Occipital lobe (tissue), 2 donors: Measurements from ENCODE around the gene GMDS. TPM values are rescaled to one million over a fixed set of nuclear protein-coding genes. Genes with fewer than 3 reads are reported as not detected.

Experiments used
- DNase-seq: peaks from one replicate; lab custom pipeline; 2025; lab: John Stamatoyannopoulos, UW
- total RNA-seq: library from RNA; depleted of rRNA; stranded (reverse); fragments of >200 nt; gene quantifications from one replicate; pipeline ENCODE4 v1.2.3, GENCODE V29; 2014

GMDS gene
- total RNA-seq, 1 donor from 2014 or later, result 6.1 TPM

DNA sequence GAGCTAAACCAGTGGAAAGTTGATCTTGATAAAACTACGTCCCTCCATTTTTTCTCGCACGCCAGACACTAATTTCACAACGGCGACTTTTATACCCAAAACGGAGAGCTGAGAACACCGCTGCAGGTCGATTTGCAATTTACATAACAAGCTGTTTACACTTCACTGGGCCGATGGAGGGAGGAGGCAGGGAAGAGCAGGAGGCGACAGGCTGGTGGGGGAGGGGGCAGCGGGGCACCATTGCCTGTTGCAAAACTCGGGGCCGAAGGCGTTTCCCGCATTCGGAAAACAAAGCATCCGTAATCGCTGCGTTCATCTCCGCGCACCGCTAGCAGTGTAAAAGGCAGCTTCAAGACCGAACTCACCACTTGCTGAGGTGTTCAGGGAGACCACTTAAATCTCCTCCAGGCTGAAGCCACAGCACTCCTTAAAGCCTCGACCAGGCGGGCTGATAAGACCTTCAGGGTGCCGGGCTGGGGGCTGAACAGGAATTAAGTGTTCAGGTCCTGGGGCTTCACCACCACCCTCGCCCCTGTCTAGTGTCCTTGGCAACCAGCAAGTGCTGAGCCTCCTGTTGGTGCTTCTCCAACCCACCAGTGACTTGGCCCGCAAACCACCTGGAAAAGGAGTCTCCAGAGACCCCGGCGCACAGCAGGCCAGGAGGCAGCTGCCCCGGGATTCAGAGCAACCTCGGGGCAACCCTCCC lies 637.7 kb downstream of the GMDS start:
- DNase-seq, result no peak

DNA sequence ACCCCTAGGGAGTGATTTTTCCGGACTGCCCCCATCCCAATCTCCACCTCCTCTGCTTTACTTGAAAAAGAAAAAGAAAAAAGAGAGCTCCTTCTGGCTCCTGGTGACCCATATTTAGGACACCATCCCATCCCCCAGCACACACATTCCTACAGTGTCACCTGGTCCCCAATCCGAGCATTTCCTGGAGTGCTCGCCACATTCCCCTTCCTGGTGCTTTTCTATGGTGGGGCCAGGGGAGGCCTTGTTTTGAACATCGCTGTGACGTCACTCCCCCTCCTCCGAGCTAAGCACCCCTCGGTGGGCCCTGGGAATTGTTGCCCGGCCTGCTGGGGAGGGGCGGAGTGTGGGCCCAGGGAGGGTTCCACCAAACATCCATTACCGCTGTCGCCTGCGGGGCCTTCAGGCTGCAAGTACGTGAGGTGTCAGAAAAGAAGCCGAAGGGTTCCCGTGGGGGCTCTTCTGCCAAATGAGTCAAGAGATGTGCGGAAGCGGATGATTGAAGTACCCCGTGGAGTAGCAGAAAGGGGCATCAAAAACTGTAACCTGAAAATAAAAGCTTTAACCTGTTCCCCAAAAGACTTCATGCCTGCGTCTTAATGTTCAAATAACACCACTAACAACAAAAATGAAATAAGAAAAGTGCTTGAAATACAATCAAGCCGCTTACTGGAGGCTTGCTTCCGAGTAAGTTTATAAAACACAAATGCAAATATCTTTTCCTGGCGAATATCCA lies 638.5 kb downstream of the GMDS start:
- DNase-seq, result no peak

DNA sequence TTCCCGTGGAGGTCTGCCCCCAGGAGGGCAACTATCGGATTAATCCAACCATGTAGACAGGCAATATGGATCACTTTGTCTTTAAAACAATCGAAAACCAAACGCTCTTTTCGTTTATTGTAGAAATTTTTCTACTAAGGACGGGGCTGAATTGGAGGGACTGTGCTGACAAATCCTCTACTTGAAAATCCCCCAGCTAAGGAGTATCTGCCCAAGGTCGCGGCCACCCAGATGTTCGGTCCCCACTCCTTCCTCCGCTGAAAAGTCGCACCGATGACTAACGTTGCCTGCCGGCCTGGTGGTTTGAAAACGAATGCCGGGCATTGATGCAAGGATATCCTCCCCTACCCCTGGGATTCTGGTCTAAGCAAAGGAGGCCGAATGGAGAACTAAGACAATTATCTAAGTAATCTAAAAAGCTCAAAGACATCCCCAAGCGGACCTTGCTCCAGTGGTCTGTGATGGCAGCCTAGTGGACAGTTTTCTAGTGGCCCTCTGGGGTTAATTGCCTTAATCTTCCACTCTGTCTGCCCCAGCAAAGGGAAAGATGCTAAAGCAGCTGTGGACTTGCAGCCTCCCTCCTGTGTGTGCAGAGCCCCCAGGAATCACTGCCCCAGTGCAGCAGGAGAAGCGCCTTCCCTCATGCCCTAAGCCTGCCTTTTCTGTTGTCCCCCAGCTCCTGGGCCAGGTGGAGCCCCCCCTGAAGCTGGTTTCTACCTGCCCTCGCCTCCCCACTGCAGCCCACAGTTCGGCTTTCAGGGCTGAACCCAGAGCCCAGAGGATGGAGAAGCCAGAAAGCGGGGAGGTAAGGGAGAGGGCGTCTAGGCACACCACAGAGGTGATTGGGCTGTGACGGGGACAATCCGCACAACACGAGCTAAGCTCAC lies 639.3 kb downstream of the GMDS start:
- no peak for DNase-seq

DNA sequence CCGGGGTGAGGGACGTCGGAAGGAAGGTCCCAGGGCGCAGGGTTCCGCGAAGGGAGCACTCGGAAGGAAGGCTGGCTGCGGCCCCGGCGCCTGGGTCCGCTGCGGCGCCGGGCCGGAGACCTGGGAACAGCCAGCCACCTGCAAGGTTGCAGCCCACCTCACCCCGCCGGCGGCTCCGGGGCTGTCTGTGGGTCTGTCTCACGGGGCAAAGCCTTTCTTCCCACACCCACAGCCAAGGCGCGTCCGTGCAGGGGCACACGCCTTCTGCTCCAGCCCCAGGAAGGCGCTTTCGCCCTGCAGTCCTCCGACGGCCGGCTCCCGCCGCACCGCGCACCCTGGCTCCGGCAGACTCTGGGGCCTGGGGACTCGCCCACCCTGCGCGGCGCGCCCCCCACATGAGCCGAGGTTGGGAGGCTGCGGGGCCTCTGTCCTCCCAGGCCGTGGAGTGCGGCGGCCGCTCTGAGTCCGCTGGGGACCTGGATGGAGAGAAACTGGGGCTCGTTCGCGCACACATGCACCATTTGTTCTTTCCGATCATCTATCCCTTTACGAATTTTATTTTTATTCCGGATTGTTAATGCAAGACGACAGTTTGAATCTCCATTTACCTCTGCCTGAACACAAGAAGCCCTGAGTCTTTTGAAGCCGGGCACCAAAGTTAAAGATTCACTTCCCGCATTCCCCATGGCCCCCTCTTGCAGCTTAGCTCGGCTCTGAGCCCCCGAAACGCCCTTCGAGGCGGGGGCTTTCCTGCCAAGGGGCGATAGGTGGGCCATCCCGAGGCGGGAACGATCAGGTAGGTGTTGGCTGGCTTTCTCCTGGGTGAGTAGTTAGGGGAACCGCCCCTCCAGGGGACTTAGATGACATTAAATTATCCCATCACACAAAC lies 640.2 kb downstream of the GMDS start:
- DNase-seq, result no peak

DNA sequence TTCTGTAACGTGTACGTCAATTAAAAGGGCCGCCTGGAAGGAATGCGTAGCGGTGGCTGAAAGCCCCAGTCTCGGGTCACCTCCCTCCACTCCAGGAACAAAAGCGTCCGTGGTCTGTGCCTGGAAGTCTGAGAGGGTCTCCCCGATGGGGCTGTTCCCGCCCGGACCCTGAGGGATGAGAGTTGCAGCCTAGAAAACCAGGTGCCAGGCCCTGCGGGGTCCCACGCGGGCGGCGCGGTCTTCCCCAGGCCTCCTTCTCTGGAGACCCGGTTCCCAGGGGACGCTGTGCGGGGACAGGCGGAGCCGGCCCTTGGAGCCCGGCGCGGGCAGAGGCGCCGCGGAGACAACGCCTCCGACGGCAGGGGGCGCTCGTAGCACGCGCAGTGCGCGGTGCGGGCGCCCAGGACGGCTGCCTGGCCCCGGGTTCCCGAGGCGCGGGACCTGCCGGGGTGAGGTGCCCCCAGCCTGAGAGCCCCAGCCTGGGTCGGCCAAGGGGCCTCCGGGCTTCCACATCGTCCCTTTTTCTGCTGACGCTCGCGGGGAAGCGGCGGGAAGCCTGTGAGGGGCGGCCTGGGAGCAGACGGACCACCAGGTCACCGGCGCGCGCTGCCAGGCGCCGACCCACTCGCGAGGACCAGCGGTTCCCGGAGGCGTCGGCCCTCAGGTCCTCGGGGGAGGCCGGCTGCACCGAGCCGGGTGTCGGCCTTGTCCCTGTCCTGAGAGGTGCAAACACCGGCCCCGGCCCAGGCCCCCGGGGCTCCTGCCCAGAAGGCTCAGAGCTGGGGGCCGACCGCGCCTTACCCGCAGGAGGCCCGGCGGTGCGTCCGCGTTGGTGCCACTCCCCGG lies 641.0 kb downstream of the GMDS start:
- DNase-seq, result peak; percentile 11

DNA sequence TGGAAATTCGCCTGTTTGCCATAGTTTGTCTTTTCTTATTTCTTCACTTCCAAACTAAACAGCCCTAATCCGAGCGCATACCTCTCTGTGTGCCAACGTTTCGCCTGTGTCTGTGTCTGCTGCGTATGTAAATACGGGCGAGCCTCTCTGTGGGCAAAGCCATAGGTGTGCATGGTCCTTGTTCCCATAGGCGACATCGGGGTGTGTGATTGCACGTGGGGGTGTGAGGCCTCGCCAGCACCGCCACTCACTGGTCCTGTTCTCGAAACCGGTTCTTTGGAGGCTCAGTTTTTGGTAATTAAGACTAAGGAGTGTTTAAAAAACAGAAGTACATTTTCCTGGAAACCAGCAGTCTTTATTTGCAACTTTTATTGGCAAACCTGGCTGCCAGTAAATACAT lies 641.7 kb downstream of the GMDS start:
- DNase-seq, result no peak

DNA sequence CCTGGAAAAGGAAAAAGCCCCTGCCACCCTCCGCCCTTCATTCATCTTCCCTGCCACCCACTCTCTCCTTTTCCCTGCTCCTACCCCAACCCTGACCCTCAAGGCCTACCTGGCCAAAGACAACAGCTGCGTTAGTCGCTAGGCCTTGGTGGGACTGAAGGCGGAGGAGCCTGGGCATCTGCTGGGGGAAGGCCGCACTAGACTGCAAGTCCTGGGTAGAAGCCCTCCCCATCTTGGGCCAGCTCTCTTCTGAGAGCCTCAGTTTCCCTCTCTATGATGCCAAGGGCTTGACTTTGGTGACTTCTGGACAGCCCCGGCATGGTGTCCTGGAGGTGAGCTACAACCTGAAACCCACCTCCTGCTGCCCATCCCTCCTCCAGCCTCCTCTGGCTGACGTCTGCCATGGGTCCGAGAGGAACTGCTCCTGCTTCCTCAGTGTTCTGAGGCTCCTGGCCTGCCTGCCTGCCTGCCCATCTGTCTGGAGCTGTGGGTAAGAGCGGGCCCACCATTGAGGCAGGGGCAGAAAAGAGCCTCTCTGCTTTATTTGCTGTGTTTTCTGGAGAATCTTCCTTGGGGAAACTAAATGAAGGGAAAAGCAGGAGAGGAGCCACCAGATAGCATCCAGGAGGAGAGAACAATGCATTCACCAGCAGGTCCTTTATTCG lies 643.2 kb downstream of the GMDS start:
- DNase-seq, result no peak

DNA sequence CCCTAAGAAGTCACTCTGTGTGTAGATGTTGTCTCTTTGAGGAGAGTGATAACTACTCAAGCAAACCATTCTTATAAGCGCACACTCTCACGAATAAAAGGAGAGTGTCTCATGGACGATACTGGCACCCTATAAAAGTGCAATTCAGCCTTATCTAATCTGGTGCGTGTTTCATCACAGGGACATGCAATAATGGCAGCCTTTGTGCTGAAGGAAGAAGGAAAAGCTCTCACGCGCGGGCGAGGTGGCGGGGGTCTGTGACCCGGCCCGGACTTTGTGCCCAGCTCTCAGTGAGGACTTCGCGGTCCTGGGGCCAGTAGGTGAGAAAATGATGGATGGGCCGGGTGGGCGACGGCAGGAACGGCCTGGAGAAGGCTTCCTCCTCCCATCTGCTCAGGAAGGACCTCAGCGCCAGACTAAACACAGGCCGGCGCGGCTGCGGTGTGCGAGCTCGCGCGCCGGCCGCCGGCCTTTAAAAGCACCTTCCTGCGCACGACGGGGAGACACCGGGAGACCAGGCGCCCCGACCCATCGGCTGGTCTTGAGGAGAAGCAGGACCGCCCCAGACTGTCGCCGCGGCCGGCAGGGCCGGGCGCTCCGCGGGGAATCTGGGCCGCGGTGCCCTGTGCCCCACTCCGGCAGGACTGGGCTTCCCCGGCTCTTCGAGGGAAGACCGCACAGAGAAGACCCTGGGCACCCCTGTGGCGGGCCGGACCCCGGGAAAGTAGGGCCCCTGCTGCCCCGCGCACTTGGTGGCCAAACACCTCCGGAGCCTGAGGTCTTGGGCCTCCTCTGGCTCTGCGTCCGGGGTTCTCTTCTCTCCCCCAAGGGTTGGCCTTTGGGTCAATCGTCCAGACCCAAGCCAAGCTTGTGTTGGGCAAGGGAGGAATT lies 644.0 kb downstream of the GMDS start:
- DNase-seq, result no peak

DNA sequence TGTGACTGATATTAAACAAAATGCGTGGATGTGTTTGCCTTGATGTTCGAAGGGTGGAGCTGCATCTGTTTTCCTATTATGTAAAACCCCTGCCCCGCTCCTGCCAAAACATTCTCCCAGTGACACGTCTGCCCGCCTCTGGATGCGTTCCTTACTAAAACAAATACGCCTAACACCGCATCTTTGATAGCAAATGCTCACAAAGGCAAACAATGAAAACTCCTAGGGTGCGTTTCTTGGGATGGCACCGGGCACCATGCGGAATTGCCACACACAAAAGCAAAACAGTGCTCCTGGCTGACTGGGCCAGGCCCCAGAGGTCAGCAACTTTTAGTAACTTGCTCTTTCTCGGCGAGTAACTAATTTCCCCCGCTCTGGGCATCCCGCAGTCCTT lies 644.6 kb downstream of the GMDS start:
- no peak for DNase-seq

DNA sequence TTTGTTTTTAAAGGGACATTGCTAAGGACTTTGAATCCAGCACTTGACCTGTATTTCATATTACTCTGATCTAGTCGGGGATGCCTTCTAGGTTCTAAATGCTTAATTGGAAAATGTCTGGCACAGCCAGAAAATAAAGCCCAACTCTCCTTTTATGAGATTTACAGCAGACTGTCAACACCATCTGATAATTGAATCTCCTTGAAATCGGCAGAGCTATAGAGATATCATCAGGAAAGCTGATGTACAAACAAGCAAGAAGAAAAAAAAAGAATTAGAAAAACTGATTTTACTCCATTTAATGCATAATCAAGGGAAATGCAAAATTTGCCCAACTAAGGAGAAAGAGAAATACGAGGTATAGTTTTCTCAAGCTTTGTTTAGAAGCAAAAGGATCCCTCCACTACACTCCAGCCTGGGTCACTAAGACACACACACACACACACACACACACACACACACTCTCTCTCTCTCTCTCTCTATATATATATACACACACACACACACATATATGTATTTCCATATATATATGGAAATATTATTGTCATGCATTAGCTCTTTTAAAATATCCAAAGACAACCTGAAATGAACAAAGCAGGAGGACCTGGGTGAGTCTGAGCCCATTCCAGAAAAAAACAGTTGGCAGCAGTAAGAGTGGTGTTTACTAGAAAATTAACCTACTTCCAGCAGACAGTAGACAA lies 645.2 kb downstream of the GMDS start:
- DNase-seq, result no peak

DNA sequence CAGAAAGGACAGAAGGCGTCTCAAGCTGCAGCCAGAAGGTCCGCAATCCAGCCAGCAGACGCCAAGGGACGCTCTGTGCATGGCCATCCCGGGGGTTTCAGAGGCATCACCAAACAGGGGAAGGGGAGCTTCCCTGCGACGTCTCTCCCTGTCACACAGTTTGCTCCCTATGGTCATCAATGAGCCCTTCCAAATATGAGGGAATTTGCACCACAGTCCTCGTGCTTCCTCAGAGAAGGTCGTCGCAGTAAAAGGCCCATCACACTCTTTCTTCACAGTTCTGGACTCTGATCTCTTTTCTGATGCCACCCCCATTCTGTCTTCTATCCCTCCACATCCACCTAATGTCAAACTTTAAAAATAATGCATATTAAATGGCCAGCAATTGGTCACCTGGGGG lies 645.9 kb downstream of the GMDS start:
- DNase-seq, result no peak

DNA sequence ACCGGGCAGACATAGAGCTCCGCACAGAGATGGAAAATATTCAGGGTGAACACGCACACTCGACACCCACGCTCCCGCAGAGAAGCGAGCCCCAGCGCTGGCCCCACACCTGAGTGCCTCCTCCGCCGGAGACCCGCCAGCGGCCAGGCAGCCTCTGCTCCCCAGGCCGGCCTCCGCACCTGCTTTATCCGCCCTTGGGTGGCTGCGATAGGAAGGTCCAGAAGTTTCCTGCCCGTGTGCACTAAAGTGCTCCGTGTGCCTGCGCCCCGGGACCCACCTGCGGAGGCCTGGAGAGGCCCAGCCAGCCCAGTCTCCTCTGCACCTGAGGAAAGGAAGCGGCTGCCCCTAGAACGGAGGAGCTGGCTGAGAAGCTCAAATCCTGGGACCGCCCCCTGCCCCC lies 646.5 kb downstream of the GMDS start:
- no peak for DNase-seq

DNA sequence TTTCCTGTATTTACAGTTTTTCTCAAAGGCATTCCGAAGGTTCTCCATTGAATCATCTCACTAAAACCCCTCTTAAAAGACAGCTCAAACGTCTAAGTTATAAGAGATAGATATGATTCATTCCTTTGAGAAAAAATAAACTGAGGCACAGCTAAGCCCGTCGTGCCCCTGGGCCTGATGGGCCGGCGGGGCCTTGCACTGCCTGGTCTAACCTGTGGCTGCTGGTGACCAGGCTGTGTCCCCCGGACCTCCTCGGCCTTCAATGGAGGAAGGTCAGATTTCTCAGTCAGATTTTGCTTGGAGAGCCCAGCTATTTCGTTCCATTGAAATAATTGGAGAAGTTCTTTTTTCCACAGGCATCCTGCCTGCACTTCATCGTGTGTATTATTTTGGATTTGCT lies 647.0 kb downstream of the GMDS start:
- no peak for DNase-seq

DNA sequence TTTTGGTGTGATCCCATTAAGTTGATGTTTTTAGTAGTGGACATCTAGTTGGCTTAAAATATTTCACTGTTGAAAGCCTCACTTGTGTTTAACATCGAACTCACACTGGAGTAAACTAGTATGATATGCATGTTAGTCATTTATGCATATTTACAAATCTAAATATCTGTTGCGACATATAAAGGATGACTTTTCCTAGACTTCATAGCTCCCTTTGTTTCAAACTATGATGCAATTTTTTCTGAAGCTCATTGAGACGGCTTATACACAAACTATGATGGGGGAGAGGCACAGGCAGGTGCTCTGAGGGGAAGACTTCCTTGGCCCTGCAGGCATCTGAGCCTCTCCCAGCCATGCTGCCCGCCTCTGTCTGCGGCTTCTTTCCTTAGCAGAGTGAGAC lies 647.5 kb downstream of the GMDS start:
- DNase-seq, result no peak

DNA sequence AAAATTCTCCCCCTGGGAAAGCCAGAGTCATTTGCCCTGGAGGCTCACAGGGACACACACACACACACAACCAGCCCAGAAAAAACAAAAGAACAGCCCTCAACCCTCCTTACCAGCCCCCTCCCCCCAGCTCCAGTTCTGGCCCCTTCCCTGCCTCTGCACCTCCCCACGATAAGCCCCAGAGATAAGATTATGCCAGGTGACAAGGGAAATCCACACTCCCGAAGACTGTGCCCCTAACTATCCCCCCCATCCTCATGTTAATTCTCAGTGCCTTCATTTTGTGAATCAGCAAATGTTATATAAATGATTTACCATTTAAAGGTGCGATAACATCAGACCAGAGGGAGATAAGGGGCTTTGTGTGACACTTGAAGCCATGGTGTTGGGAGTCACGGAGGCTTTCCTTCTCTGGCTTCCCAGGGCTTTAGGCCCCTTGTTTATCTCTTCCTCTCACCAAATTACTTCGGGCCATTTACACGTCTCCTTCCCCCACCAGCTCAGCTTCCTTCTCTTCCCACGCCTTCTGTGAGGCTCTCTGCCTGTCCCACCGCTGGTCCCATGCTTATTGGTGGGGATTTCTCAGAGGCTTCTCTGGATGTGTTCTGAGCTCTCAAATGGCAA lies 648.2 kb downstream of the GMDS start:
- DNase-seq, result no peak

DNA sequence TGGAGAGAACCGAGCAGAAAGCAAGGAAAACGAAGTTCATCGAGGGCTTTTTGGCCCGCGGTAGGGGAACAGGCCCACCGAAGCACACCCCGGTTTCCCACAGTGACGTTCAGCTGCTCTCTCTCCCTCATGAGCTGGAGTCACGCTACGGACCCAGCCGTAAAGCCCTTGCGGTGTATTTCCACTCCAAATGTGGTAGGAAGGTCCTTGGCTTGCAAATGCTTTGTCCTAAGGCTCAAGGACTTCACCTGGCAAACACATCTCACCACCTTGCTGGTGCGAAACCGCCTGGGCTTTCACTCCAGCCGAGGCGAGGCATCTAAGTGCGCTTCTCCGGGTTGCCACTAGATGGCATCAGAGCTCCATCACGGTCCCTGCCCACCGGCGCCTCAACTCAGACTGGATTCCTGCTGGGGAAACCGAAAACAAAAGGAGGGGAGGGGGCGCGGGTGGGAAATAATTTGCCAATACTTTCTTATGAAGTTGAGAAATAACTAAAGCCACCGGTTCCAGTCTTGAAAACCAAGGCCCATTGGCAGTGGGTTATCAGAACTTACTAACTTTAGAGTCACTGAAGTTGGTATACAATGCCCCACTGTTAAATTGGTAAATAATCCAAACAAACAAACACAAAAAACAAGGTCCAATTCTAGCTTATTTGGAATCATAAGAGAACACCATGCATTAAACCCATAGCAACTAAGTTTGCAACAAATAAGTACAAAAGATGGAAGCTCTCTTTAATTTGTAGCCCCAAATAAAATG lies 649.1 kb downstream of the GMDS start:
- peak; percentile 7 for DNase-seq
